ENCODE results near the gene IVD. TPM values are rescaled to one million over a fixed set of nuclear protein-coding genes. Genes with fewer than 3 reads are reported as not detected.
A peak's percentile ranks its signal among the peaks of the same experiment; 100 is the strongest.

Gene IVD
- total and polyA plus RNA-seq, 2 donors from 2014 or later = 76.9 to 83.0 TPM

DNA sequence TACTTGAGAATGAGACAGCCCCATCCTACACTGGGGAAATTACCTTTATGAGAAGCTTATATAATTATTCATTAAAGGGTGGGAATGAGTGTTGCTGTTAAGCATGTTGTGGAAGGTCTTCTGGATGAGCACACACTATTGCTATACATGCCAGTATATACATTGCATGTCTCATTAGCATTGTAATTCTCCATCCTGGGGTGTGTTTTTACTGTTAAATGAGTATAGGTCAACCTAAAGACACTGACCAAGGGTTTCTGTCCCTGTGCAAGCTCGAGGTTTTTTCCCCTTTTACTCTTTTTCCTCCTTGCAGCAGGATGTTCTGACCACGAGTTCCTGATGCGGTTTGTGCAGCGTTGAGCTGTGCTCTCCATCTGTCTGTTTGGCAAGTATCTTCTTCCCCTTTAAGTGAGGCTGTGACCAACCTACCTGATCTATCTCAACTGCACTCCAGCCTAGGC, 7.2 kb upstream of the IVD start:
- intact Hi-C loops (cut with DNase I) = no loop called here
- Histone ChIP-seq H3K27ac (ENCODE audit: low read depth in 2 of 2, low read length in 2 of 2) (no peak overlapping the region), H3K4me3 (ENCODE audit: low read length in 3 of 3) (no peak overlapping the region), H3K9ac (ENCODE audit: low read length in 3 of 3) (no peak overlapping the region), H3K9me3 (ENCODE audit: control insufficient read depth in 2 of 3, insufficient read depth in 1 of 3, low read length in 3 of 3) (no peaks in the 10 kb centered on the region), H3K4me1 (ENCODE audit: control insufficient read depth in 2 of 3, insufficient read depth in 2 of 3, low read depth in 1 of 3, low read length in 3 of 3) (no peaks in the 10 kb centered on the region), H3K27me3 (ENCODE audit: control insufficient read depth, insufficient read depth, low read length) (no peaks in the 10 kb centered on the region), H3K36me3 (ENCODE audit: control insufficient read depth in 2 of 3, insufficient read depth in 3 of 3, low read length in 3 of 3) (no peaks in the 10 kb centered on the region)
- FAIRE-seq (no peak), DNase-seq (no peak)
- no peak for TF ChIP-seq CTCF (IDR thresholded peaks at IDR 0.05; ENCODE audit: borderline replicate concordance, extremely low read depth, insufficient read depth)

DNA sequence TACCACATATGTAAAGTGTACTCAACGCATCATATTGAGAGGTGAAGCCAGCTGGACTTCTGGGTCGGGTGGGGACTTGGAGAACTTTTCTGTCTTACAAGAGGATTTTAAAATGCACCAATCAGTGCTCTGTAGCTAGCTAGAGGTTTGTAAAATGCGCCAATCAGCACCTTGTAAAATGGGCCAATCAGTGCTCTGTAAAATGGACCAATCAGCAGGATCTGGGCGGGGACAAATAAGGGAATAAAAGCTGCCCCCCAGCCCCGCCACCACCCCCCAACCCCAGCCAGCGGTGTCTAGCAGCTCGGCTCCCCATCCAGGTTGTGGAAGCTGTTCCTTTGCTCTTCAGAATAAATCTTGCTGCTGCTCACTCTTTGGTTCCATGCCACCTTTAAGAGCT, 6.2 kb upstream of the IVD start:
- FAIRE-seq (no peak), DNase-seq (no peak)
- Histone ChIP-seq H3K36me3 (ENCODE audit: control insufficient read depth in 2 of 3, insufficient read depth in 3 of 3, low read length in 3 of 3) (no peaks in the 10 kb centered on the region), H3K27me3 (ENCODE audit: control insufficient read depth, insufficient read depth, low read length) (no peaks in the 10 kb centered on the region), H3K9me3 (ENCODE audit: control insufficient read depth in 2 of 3, insufficient read depth in 1 of 3, low read length in 3 of 3) (no peaks in the 10 kb centered on the region), H3K4me1 (ENCODE audit: control insufficient read depth in 2 of 3, insufficient read depth in 2 of 3, low read depth in 1 of 3, low read length in 3 of 3) (no peaks in the 10 kb centered on the region), H3K9ac (ENCODE audit: low read length in 3 of 3) (no peak overlapping the region), H3K4me3 (ENCODE audit: low read length in 3 of 3) (no peak overlapping the region), H3K27ac (ENCODE audit: low read depth in 2 of 2, low read length in 2 of 2) (no peak overlapping the region)
- intact Hi-C loops (cut with DNase I) = no loop called here
- TF ChIP-seq CTCF (IDR thresholded peaks at IDR 0.05; ENCODE audit: borderline replicate concordance, extremely low read depth, insufficient read depth) = no peak

- intact Hi-C loops (cut with DNase I) = no loop called here
- no peak for TF ChIP-seq CTCF (IDR thresholded peaks at IDR 0.05; ENCODE audit: borderline replicate concordance, extremely low read depth, insufficient read depth)
- no peak overlapping the region for H3K9ac ChIP-seq (ENCODE audit: low read length in 3 of 3)
- H3K4me3 ChIP-seq (ENCODE audit: low read length in 3 of 3) = peak overlapping the region in 1 of 3 donors; percentile 6
- H3K27me3 ChIP-seq (ENCODE audit: control insufficient read depth, insufficient read depth, low read length) = no peaks in the 10 kb centered on the region
- FAIRE-seq = no peak
- no peaks in the 10 kb centered on the region for H3K9me3 ChIP-seq (ENCODE audit: control insufficient read depth in 2 of 3, insufficient read depth in 1 of 3, low read length in 3 of 3)
- H3K4me1 ChIP-seq (ENCODE audit: control insufficient read depth in 2 of 3, insufficient read depth in 2 of 3, low read depth in 1 of 3, low read length in 3 of 3) = peaks cover 0 to 15% (median 0%) of the 10 kb centered on the region in 3 donors
- H3K36me3 ChIP-seq (ENCODE audit: control insufficient read depth in 2 of 3, insufficient read depth in 3 of 3, low read length in 3 of 3) = peaks cover 4 to 20% (median 19%) of the 10 kb centered on the region in 3 donors
- DNase-seq = no peak
- H3K27ac ChIP-seq (ENCODE audit: low read depth in 2 of 2, low read length in 2 of 2) = no peak overlapping the region
Observed at GRCh38 chr15:40407330-40407990, 1.9 kb downstream of the IVD start.
